ENCODE measurements around the gene ARID1B.

ARID1B gene

GRCh38 chr6:156881687-156882629, 104.8 kb downstream of the ARID1B start:
- no peak for DNase-seq

DNA sequence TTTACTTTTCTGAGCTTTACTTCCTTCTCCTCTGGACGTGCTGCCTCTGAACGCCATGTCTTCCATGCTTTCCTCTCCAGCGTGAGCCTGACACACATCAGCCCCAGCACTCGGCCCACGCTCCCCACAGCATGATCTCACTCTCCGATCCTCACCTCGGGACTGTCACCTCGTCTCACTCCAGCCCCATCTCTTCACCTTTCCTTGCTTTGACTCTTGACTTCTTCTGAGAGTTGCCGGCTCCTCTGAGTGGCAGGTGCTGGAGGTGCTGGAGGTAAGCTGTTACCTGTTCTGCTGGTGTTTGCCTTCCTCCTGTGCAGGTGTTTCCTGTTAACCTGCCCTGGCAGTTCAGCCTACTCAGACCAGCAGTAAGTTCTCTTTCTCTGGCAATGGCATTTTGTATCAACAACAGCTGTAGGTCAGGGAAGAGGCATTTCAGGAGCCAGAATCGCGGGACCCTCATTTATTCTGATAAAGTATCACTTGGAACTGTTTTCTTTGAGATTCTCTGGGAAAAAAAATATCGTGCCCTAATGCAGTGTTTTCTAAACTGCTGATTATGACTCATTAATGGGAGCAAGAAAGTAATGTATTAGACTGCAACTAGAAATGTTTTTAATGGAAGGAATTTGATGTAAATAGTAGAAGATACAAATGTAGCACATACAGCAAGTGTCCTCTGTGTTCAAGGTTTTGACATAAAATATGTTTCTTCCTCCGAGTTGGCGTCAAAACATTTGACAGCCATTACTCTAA, 106.5 kb downstream of the ARID1B start:
- DNase-seq: no peak

- DNase-seq: no peak
These were observed 107.1 kb downstream of the ARID1B start for GRCh38 chr6:156884306-156884705.

- DNase-seq: no peak
These were observed 108.4 kb downstream of the ARID1B start for GRCh38 chr6:156885562-156885961.

DNA sequence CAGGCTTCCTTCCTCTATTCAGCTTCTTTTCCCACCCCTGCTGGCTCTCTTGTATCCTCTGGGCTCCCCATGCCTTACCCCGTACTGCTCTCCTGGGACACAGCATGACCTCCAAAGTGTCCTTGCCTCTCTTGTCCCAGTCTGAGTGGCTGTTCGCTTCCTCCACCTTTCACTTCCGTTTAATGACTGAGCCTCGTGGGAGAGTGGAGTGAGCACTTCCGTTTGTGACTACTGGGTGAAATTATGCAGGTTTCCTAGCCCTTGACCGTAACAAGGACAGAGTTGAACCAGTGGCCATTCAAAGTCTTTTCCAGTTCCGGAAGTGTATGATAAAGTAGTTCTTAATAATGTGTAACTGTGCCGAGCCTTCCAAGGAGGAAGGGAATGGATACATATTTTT, 109.2 kb downstream of the ARID1B start:
- DNase-seq: no peak

DNA sequence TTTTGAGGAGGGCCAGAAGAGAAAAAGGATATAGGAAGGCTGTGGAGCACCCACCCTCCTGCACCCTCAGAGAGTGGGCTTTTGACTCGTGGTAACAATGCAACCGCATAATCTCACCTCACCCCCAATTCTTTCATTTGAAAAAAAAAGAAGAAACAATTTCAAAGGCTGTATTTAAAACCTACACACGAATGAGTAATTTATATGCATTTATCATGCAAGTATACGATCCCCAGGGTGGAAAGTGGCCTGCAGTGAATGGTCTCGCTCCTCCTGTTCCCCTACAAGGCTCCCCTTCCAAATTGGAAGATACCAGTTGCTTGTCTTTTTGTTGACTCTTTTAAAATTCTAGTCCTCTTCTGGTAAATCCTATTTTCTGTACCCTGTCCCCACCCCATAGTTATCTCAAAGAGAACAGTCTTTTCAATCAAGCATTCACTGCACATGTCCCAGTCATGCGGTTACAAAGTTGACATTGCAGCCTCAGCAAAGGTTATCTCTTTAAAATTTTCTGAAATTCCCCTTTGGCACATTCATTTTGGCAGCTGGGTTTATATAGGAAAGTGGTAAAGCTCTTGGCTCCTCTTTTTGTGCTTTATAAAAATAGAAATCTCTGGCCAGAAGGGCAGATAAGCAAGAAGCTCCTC, 110.6 kb downstream of the ARID1B start:
- no peak for DNase-seq

- DNase-seq: no peak
These were observed 112.3 kb downstream of the ARID1B start for GRCh38 chr6:156889469-156889868.

GRCh38 chr6:156889986-156890385, 112.8 kb downstream of the ARID1B start:
- no peak for DNase-seq

DNA sequence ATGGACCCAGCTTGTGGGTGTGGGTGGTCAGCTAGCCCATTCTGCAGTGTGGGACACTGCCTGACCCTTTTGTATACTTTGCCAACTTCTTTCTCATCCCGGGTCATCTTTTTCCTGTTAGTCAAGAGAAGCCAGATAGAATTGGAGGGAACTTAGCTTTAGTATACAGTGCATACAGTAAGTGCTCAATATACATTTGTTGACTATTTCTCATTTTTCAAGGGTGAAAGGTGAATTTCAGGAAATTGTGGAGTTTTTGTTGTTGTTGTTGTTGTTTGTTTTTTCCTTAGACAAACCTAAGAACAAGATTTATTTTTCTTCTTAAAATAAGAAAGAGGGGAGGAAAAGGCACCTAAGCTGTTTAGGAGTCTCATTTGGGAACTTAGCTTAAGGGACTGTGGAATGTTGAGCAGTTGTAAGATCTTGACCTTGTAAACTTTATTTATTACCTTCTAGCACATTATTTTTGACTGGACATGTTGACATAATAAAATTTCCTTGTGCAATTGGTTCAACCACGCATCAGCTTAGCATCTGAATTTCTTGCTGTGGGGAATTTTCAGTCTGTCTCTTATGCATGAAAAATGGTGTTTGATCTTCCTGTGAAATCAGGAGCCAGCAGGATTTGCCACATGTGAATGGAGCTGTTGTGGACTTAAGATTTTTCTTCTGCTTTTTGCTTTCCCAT, 113.6 kb downstream of the ARID1B start:
- DNase-seq: no peak

- DNase-seq: no peak
These were observed 120.8 kb downstream of the ARID1B start for GRCh38 chr6:156897907-156898531.

GRCh38 chr6:156899071-156899470, 121.9 kb downstream of the ARID1B start:
- DNase-seq: no peak

DNA sequence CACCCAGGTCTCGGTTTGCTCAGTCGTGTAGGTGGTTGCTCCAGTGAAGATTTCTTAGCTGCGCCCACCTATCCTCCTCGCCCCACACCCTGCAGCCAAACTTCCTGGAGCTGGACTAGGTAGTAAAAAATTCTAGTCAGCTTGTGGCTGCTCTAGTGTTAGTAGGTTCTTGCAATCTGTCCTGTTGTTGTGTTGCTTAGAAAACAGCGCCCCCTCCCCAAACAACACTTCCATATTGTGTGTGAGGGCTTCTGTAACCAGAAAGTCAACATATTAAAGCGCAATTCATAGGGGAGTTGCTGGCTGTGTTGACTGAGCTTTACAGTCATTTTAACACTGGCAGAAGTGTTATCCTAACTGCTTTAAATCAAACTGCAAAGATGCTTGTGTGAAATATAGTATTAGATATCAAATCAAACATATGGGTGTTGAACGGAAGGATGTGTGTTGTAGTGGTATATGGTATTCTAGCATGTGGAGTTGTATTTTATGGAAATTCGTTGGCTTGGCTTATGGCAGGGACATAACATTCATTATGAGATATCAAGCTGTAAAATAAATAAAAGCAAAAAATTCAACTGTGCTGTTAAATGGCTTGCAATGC, 122.5 kb downstream of the ARID1B start:
- DNase-seq: no peak

GRCh38 chr6:156900292-156900691, 123.1 kb downstream of the ARID1B start:
- DNase-seq: no peak

GRCh38 chr6:156901309-156902019, 124.3 kb downstream of the ARID1B start:
- DNase-seq: no peak

DNA sequence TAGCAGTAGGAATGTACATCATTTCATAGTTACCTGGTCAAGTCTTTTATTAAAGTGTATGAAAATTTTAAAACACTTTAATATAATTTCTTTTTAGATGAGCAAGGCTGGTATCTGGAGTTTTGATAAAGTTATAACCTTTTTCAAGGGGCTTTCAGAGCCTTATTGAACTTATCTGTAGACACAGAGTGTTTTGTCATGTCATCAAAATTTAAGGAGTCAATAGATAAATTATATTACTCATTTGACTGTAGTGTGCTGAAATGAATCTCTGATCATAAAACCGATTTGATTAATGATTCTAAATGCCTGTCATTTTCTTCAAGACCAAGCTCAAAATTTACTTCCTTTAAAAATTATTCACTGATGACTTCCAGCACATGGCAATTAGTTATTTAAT, 125.6 kb downstream of the ARID1B start:
- DNase-seq: no peak

DNA sequence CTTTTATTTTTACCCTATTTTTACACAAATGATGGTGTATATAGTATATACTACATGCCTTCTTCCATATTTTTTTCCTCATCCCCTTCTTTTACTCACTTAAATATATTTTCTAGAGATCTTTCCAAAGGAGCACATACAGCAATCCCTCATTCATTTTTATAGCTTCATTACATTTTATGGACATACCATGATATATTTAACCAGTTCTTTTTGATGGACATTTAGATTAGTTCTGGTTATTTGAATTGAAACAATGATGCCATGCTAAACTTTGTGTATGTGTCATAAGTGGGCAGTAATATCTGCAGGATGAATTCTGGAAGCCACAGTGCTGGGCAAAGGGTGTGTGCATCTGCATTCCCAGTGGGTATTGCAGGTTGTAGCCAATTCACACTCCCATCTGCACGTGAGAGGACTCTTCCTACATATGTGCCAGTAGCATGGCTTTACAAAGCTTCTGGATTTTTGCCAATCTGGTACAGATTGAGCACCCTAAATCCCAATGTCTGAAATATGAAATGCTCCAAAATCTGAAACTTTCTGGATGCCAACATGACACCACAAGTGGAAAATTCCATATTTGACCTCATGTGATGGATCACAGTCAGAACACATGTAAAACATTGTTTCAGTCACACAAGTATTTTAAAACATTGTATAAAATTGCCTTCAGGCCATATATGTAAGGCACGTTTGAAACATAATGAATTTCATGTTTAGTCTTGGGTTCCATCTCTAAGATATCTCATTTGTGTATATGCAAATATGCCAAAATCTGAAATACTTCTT, 127.2 kb downstream of the ARID1B start:
- no peak for DNase-seq

GRCh38 chr6:156905801-156906200, 128.6 kb downstream of the ARID1B start:
- DNase-seq: no peak

- DNase-seq: no peak
These were observed 129.3 kb downstream of the ARID1B start for GRCh38 chr6:156906451-156906850.

- DNase-seq: no peak
These were observed 132.2 kb downstream of the ARID1B start for GRCh38 chr6:156909212-156910010.

DNA sequence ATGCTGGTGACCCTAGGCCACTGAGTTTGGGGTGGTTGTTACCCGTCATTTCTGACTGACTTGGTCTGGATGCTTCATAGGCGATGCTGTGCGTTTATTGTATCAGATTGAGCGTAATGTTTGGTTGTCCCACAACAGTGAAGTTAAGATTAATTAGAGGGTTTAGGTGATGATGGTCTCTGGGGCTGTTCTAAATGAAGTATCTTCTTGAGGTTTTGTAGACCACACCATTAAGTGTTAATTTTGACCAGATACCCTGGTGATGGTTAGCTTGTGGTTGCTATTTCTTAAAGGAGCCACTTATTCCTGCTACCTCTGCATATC, 132.8 kb downstream of the ARID1B start:
- no peak for DNase-seq

Measured in EL (cell line).